Loucy (cell line): ENCODE measurements around the gene NRXN3.
"Not testable (repeated sequence)": the region's sequence is repeated elsewhere in the genome, so short reads cannot be mapped to it uniquely, and the experiment has no call there.

Experiments used
- H2AFZ ChIP-seq: fragments of 200-600 bp; sonication (generic); 2 replicates; pipeline ENCODE4 v1.6.0; 2016; ENCODE audit warnings: antibody characterized with exemption, mild to moderate bottlenecking, low read length, moderate library complexity
- H3F3A ChIP-seq: fragments of 200-600 bp; 2 replicates; pipeline ENCODE4 v1.6.0; 2016; ENCODE audit warnings: antibody characterized with exemption, low read depth, mild to moderate bottlenecking
- H3K27me3 ChIP-seq: fragments of 200-600 bp; sonication (generic); 2 replicates; pipeline ENCODE4 v1.6.1; 2014; ENCODE audit warnings: low read length, mild to moderate bottlenecking; ENCODE audit not compliant: insufficient read depth, poor library complexity, severe bottlenecking
- H3K36me3 ChIP-seq: fragments of 200-600 bp; sonication (generic); 2 replicates; pipeline ENCODE4 v1.6.1; 2016; ENCODE audit warnings: low read length; ENCODE audit not compliant: insufficient read depth
- H3K4me1 ChIP-seq: fragments of 200-600 bp; sonication (generic); 2 replicates; pipeline ENCODE4 v1.5.1; 2014; ENCODE audit warnings: low read length, mild to moderate bottlenecking; ENCODE audit not compliant: insufficient read depth, poor library complexity, severe bottlenecking
- H3K4me2 ChIP-seq: fragments of 200-600 bp; sonication (generic); 2 replicates; pipeline ENCODE4 v1.6.0; 2014; ENCODE audit warnings: antibody characterized with exemption, low read length, low read depth, mild to moderate bottlenecking; ENCODE audit not compliant: poor library complexity, severe bottlenecking
- H3K4me3 ChIP-seq: fragments of 200-600 bp; sonication (generic); 2 replicates; pipeline ENCODE4 v1.5.1; 2014; ENCODE audit warnings: low read length, mild to moderate bottlenecking, mixed read lengths; ENCODE audit not compliant: poor library complexity, severe bottlenecking
- H3K79me2 ChIP-seq: fragments of 200-600 bp; sonication (generic); 2 replicates; pipeline ENCODE4 v1.6.1; 2014; ENCODE audit warnings: low read length; ENCODE audit not compliant: insufficient read depth
- H3K9ac ChIP-seq: fragments of 200-600 bp; sonication (generic); 2 replicates; pipeline ENCODE4 v1.6.0; 2014; ENCODE audit warnings: mild to moderate bottlenecking, low read depth, low read length, moderate library complexity; ENCODE audit not compliant: poor library complexity, severe bottlenecking
- H3K9me2 ChIP-seq: fragments of 200-600 bp; sonication (generic); replicated peaks from 2 replicates; pipeline ENCODE4 v1.6.1; 2016; ENCODE audit warnings: low read depth, low read length, mixed read lengths
- H3K9me3 ChIP-seq: fragments of 200-600 bp; sonication (generic); 2 replicates; pipeline ENCODE4 v1.6.1; 2014; ENCODE audit warnings: mild to moderate bottlenecking, antibody characterized with exemption, low read length, low read depth; ENCODE audit not compliant: insufficient read depth
- H4K20me1 ChIP-seq: fragments of 200-600 bp; sonication (generic); 2 replicates; pipeline ENCODE4 v1.6.0; 2014; ENCODE audit warnings: antibody characterized with exemption, low read length, mild to moderate bottlenecking; ENCODE audit not compliant: insufficient read depth, poor library complexity, severe bottlenecking
- CTCF ChIP-seq: fragments of 200-600 bp; sonication (generic); conservative IDR thresholded peaks from 2 replicates; pipeline ENCODE4 v1.5.1; 2014; ENCODE audit warnings: mild to moderate bottlenecking, antibody characterized with exemption, low read length
- EZH2phosphoT487 ChIP-seq: fragments of 200-600 bp; IDR thresholded peaks from 2 replicates; pipeline ENCODE4 v1.6.1; 2018; ENCODE audit warnings: antibody characterized with exemption, mild to moderate bottlenecking, moderate library complexity, borderline replicate concordance

The NRXN3 gene

GRCh38 chr14:79016828-79017505, 846.8 kb downstream of the NRXN3 start:
- no peaks in the 10 kb centered on the region for H3K27me3 ChIP-seq
- H3K9me3 ChIP-seq: no peaks in the 10 kb centered on the region
- no peak overlapping the region for H2AFZ ChIP-seq
- no peaks in the 10 kb centered on the region for H4K20me1 ChIP-seq
- H3K4me1 ChIP-seq: no peaks in the 10 kb centered on the region
- no peaks in the 10 kb centered on the region for H3K9me2 ChIP-seq
- TF ChIP-seq CTCF (no peak), EZH2phosphoT487 (no peak)
- no peaks in the 10 kb centered on the region for H3K36me3 ChIP-seq
- no peaks in the 10 kb centered on the region for H3K79me2 ChIP-seq
- no peak overlapping the region for H3K4me2 ChIP-seq
- H3K4me3 ChIP-seq: no peak overlapping the region
- H3K9ac ChIP-seq: no peak overlapping the region
- H3F3A ChIP-seq: no peaks in the 10 kb centered on the region

- Histone ChIP-seq H3K27me3 (no peaks in the 10 kb centered on the region), H3K4me2 (no peak overlapping the region), H3K9ac (no peak overlapping the region), H3K9me2 (no peaks in the 10 kb centered on the region), H4K20me1 (no peaks in the 10 kb centered on the region), H3F3A (no peaks in the 10 kb centered on the region), H3K79me2 (no peaks in the 10 kb centered on the region), H3K4me3 (no peak overlapping the region), H3K9me3 (no peaks in the 10 kb centered on the region), H2AFZ (no peak overlapping the region), H3K36me3 (no peaks in the 10 kb centered on the region), H3K4me1 (no peaks in the 10 kb centered on the region)
- no peak for TF ChIP-seq CTCF
- TF ChIP-seq EZH2phosphoT487: no peak
These were observed 847.4 kb downstream of the NRXN3 start for GRCh38 chr14:79017561-79017960.

- H4K20me1 ChIP-seq: no peaks in the 10 kb centered on the region
- H3K9me2 ChIP-seq: no peaks in the 10 kb centered on the region
- no peaks in the 10 kb centered on the region for H3K27me3 ChIP-seq
- no peaks in the 10 kb centered on the region for H3K9me3 ChIP-seq
- H3F3A ChIP-seq: no peaks in the 10 kb centered on the region
- H3K79me2 ChIP-seq: no peaks in the 10 kb centered on the region
- H3K36me3 ChIP-seq: no peaks in the 10 kb centered on the region
- no peak overlapping the region for H2AFZ ChIP-seq
- H3K9ac ChIP-seq: no peak overlapping the region
- no peak for TF ChIP-seq CTCF
- TF ChIP-seq EZH2phosphoT487: no peak
- H3K4me1 ChIP-seq: no peaks in the 10 kb centered on the region
- no peak overlapping the region for H3K4me2 ChIP-seq
- no peak overlapping the region for H3K4me3 ChIP-seq
These were observed 848.7 kb downstream of the NRXN3 start for GRCh38 chr14:79018836-79019235.

GRCh38 chr14:79019898-79020297, 849.7 kb downstream of the NRXN3 start:
- not testable (repeated sequence) for H3K4me2 ChIP-seq, H3K9me3 ChIP-seq, H3F3A ChIP-seq, H3K4me1 ChIP-seq, H3K4me3 ChIP-seq, H3K36me3 ChIP-seq, H2AFZ ChIP-seq, H3K9me2 ChIP-seq, H4K20me1 ChIP-seq, H3K9ac ChIP-seq, H3K79me2 ChIP-seq, H3K27me3 ChIP-seq
